GM13976 (cell line): ENCODE results near the gene ZNF665.
A peak's percentile ranks its signal among the peaks of the same experiment; 100 is the strongest.
"Not testable (repeated sequence)": the region's sequence is repeated elsewhere in the genome, so short reads cannot be mapped to it uniquely, and the experiment has no call there.

Experiments
- DNase-seq: peaks from one replicate; pipeline ENCODE4 v3.0.0; 2012; ENCODE audit warnings: low spot score
- CTCF ChIP-seq: IDR thresholded peaks from 2 replicates; pipeline ENCODE4 v1.5.1; 2012; ENCODE audit warnings: borderline replicate concordance, mild to moderate bottlenecking; ENCODE audit not compliant: insufficient read depth; ENCODE audit errors: extremely low read depth, missing control alignments, control extremely low read depth
- in situ Hi-C: fragments of 300-500 bp; cut with MboI; formaldehyde crosslinking; loops from one replicate; pipeline ENCODE4 v1.12.0; 2022; ENCODE audit warnings: low sequenced_read_pairs, mixed read lengths, inconsistent platforms; ENCODE audit not compliant: unreplicated experiment

The ZNF665 gene

GRCh38 chr19:53195265-53195903 lies 2.2 kb upstream of the ZNF665 start:
- peak; percentile 73 for DNase-seq
- peak; percentile 86 for TF ChIP-seq CTCF
- in situ Hi-C loops = no loop called here

GRCh38 chr19:53193535-53194222 lies 521 bp upstream of the ZNF665 start:
- TF ChIP-seq CTCF = no peak
- no peak for DNase-seq
- in situ Hi-C loops = no loop called here

- in situ Hi-C loops = no loop called here
- TF ChIP-seq CTCF = no peak
- DNase-seq = no peak
These were observed 2.9 kb downstream of the ZNF665 start for GRCh38 chr19:53190253-53190652.

- DNase-seq, in situ Hi-C loops: not testable (repeated sequence)
These were observed 3.4 kb downstream of the ZNF665 start for GRCh38 chr19:53189691-53190198.

- in situ Hi-C loops, DNase-seq: not testable (repeated sequence)
These were observed 7.8 kb downstream of the ZNF665 start for GRCh38 chr19:53185155-53185882.

GRCh38 chr19:53183146-53183764 lies 9.9 kb downstream of the ZNF665 start:
- in situ Hi-C loops = no loop called here
- DNase-seq = no peak
- TF ChIP-seq CTCF = no peak

- in situ Hi-C loops = no loop called here
- TF ChIP-seq CTCF = no peak
- DNase-seq = no peak
These were observed 11.0 kb downstream of the ZNF665 start for GRCh38 chr19:53182202-53182601.
